Vagina (tissue), 2 donors: ENCODE results near the gene SGK1. TPM values are rescaled to one million over a fixed set of nuclear protein-coding genes. Genes with fewer than 3 reads are reported as not detected.

Source experiments
- DNase-seq, 2 donors: peaks; one replicate each; pipeline ENCODE4 v3.0.0-alpha.2; 2017; ENCODE audit errors: extremely low spot score in 2 of 2
- H3K27ac ChIP-seq: fragments of 200-600 bp; sonication (generic); one replicate; pipeline ENCODE4 v1.5.1; 2019
- H3K27me3 ChIP-seq: fragments of 200-600 bp; sonication (generic); one replicate; pipeline ENCODE4 v1.5.1; 2019
- H3K36me3 ChIP-seq, 2 donors: fragments of 200-600 bp; sonication (generic); one replicate each; pipeline ENCODE4 v1.5.1; 2017 to 2019
- H3K4me1 ChIP-seq: fragments of 200-600 bp; sonication (generic); one replicate; pipeline ENCODE4 v1.5.1; 2019
- H3K4me3 ChIP-seq, 2 donors: fragments of 200-600 bp; sonication (generic); 1 replicate in 1 of 2; 2 replicates in 1 of 2; pipeline ENCODE4 v1.5.1; 2016 to 2019
- H3K9me3 ChIP-seq: fragments of 200-600 bp; sonication (generic); one replicate; pipeline ENCODE4 v1.5.1; 2019
- CTCF ChIP-seq, 3 experiments: fragments of 450-650 bp in 2 of 3; fragments of 200-600 bp in 1 of 3; sonication (generic) in 1 of 3; IDR thresholded peaks; one replicate each; pipeline ENCODE4 v1.5.1; 2017 to 2019; ENCODE audit warnings: antibody characterized with exemption in 3 of 3, mild to moderate bottlenecking in 2 of 3, moderate library complexity in 2 of 3
- POLR2A ChIP-seq, 2 donors: fragments of 450-650 bp; IDR thresholded peaks; one replicate each; pipeline ENCODE4 v1.6.1; 2017; ENCODE audit warnings: antibody characterized with exemption in 2 of 2, mild to moderate bottlenecking in 2 of 2, moderate library complexity in 2 of 2
- POLR2AphosphoS5 ChIP-seq, 2 donors: sonication (generic); formaldehyde crosslinking; IDR thresholded peaks; one replicate each; pipeline ENCODE4 v1.9.0; 2017; ENCODE audit warnings: antibody characterized with exemption in 2 of 2, mild to moderate bottlenecking in 2 of 2, low read depth in 1 of 2; ENCODE audit not compliant: insufficient read depth in 1 of 2
- intact Hi-C: fragments of 100-400 bp; cut with DNase I; formaldehyde crosslinking; loops from one replicate; pipeline ENCODE4 v1.15.1; 2023
- total RNA-seq: library from RNA; depleted of rRNA; stranded (reverse); fragments of >200 nt; gene quantifications from one replicate; pipeline ENCODE4 v1.2.3, GENCODE V29; 2016

The SGK1 gene
- total RNA-seq, 1 donor from 2014 or later, result 608 TPM

DNA sequence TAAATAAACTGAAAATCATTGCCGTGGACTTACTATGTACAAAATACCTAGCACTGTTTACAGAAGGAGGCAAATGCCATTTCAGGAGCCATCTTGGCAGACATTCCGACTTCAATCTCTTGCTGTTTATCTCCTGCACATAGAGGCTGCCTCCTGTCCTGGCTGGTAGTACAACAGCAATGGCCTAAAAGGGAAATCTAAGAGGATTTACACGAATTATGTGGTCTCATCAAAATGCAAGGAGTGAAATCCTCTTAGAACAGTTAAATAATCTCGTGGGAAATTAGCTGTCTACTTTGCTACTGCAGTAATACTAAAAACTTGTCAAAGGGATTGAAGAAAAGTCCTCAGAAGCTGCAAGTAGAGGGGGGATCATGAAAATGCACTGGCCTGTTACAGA is 183.3 kb downstream of the SGK1 start:
- H3K36me3 ChIP-seq, result no peaks in the 10 kb centered on the region
- H3K9me3 ChIP-seq, result no peaks in the 10 kb centered on the region
- no peak for DNase-seq
- TF ChIP-seq POLR2AphosphoS5 (IDR thresholded peaks at IDR 0.05; ENCODE audit: insufficient read depth in 1 of 2, low read depth in 1 of 2), result no peak
- no peak for TF ChIP-seq POLR2A (IDR thresholded peaks at IDR 0.05)
- no peak for TF ChIP-seq CTCF (IDR thresholded peaks at IDR 0.05)
- no peak overlapping the region for H3K27ac ChIP-seq
- H3K27me3 ChIP-seq, result no peaks in the 10 kb centered on the region
- intact Hi-C loops, result no loop called here
- H3K4me1 ChIP-seq, result peaks cover 7% of the 10 kb centered on the region
- H3K4me3 ChIP-seq, result no peak overlapping the region

GRCh38 chr6:134132494-134133141 is 185.3 kb downstream of the SGK1 start:
- H3K36me3 ChIP-seq, result no peaks in the 10 kb centered on the region
- H3K27ac ChIP-seq, result no peak overlapping the region
- intact Hi-C loops, result no loop called here
- no peak for DNase-seq
- no peaks in the 10 kb centered on the region for H3K27me3 ChIP-seq
- H3K9me3 ChIP-seq, result no peaks in the 10 kb centered on the region
- TF ChIP-seq POLR2AphosphoS5 (IDR thresholded peaks at IDR 0.05; ENCODE audit: insufficient read depth in 1 of 2, low read depth in 1 of 2) (no peak), POLR2A (IDR thresholded peaks at IDR 0.05) (no peak), CTCF (IDR thresholded peaks at IDR 0.05) (no peak)
- H3K4me1 ChIP-seq, result peaks cover 2% of the 10 kb centered on the region
- no peak overlapping the region for H3K4me3 ChIP-seq

GRCh38 chr6:134131530-134132139 is 186.3 kb downstream of the SGK1 start:
- intact Hi-C loops, result no loop called here
- no peak overlapping the region for H3K4me3 ChIP-seq
- TF ChIP-seq CTCF (IDR thresholded peaks at IDR 0.05) (no peak), POLR2A (IDR thresholded peaks at IDR 0.05) (no peak), POLR2AphosphoS5 (IDR thresholded peaks at IDR 0.05; ENCODE audit: insufficient read depth in 1 of 2, low read depth in 1 of 2) (no peak)
- H3K36me3 ChIP-seq, result no peaks in the 10 kb centered on the region
- H3K27me3 ChIP-seq, result no peaks in the 10 kb centered on the region
- no peak overlapping the region for H3K27ac ChIP-seq
- DNase-seq, result no peak
- H3K4me1 ChIP-seq, result no peaks in the 10 kb centered on the region
- no peaks in the 10 kb centered on the region for H3K9me3 ChIP-seq

DNA sequence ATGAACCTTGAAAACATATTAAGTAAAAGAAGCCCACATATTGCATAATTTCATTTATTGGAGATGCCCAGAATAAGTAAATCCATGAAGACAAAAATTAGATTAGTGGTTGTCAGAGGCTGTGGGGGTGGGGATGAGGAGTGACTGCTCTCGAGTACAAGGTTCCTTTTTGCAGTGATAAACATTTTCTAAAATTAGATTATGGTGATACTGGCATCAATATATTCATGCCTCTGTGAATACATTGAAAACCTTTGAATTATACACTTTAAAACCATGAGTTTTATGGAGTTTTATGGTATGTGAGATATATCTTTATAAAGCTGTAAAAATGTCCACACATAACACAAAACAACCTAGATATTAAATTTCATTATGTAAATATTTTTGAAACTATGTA is 189.8 kb downstream of the SGK1 start:
- no peak for DNase-seq
- intact Hi-C loops, result no loop called here

More for the DNA sequence above, 189.8 kb downstream of the SGK1 start:
- H3K9me3 ChIP-seq, result no peaks in the 10 kb centered on the region
- H3K27me3 ChIP-seq, result no peaks in the 10 kb centered on the region
- H3K27ac ChIP-seq, result no peak overlapping the region
- TF ChIP-seq POLR2AphosphoS5 (IDR thresholded peaks at IDR 0.05; ENCODE audit: insufficient read depth in 1 of 2, low read depth in 1 of 2) (no peak), CTCF (IDR thresholded peaks at IDR 0.05) (no peak), POLR2A (IDR thresholded peaks at IDR 0.05) (no peak)
- no peaks in the 10 kb centered on the region for H3K4me1 ChIP-seq
- no peak overlapping the region for H3K4me3 ChIP-seq
- no peaks in the 10 kb centered on the region for H3K36me3 ChIP-seq
